Ishikawa (cell line): ENCODE measurements around the gene PDGFC.

ENCODE experiments used
- CEBPB ChIP-seq: IDR thresholded peaks from 2 replicates; pipeline ENCODE4 v1.6.1; 2012
- CREB1 ChIP-seq: IDR thresholded peaks from 2 replicates; pipeline ENCODE4 v1.6.1; 2012; ENCODE audit warnings: low read depth
- EGR1 ChIP-seq: IDR thresholded peaks from 2 replicates; pipeline ENCODE4 v1.6.1; 2012
- EP300 ChIP-seq: IDR thresholded peaks from 2 replicates; pipeline ENCODE4 v1.6.1; 2012; ENCODE audit warnings: borderline replicate concordance
- FOXM1 ChIP-seq: IDR thresholded peaks from 2 replicates; pipeline ENCODE4 v1.6.1; 2012; ENCODE audit warnings: low read depth, borderline replicate concordance
- MAX ChIP-seq: IDR thresholded peaks from 2 replicates; pipeline ENCODE4 v1.6.1; 2012
- NFIC ChIP-seq: IDR thresholded peaks from 2 replicates; pipeline ENCODE4 v1.6.1; 2012
- RAD21 ChIP-seq: IDR thresholded peaks from 2 replicates; pipeline ENCODE4 v1.6.1; 2012; ENCODE audit warnings: low read depth
- TAF1 ChIP-seq: IDR thresholded peaks from 2 replicates; pipeline ENCODE4 v1.6.1; 2012; ENCODE audit warnings: low read depth, mild to moderate bottlenecking
- TCF12 ChIP-seq: IDR thresholded peaks from 2 replicates; pipeline ENCODE4 v1.6.1; 2012; ENCODE audit warnings: low read depth
- TEAD4 ChIP-seq: IDR thresholded peaks from 2 replicates; pipeline ENCODE4 v1.6.1; 2012
- YY1 ChIP-seq: IDR thresholded peaks from 2 replicates; pipeline ENCODE4 v1.6.1; 2012; ENCODE audit warnings: low read depth
- ZBTB7A ChIP-seq: IDR thresholded peaks from 2 replicates; pipeline ENCODE4 v1.6.1; 2012; ENCODE audit warnings: low read depth
- TF ChIP-seq, protein P1 (sequence below): IDR thresholded peaks from 2 replicates; pipeline ENCODE4 v1.6.1; 2012
- TF ChIP-seq, protein P2 (sequence below): IDR thresholded peaks from 2 replicates; pipeline ENCODE4 v1.6.1; 2012; ENCODE audit warnings: low read depth, mild to moderate bottlenecking

The PDGFC gene

GRCh38 chr4:156711193-156711590 lies 260.4 kb downstream of the PDGFC start:
- TF ChIP-seq NFIC (no peak), TAF1 (no peak), CREB1 (no peak), FOXM1 (no peak), MAX (no peak), EP300 (no peak), TCF12 (no peak), TEAD4 (no peak), EGR1 (no peak), ZBTB7A (no peak), YY1 (no peak), RAD21 (no peak), CEBPB (no peak)
- TF ChIP-seq, protein P1, sequence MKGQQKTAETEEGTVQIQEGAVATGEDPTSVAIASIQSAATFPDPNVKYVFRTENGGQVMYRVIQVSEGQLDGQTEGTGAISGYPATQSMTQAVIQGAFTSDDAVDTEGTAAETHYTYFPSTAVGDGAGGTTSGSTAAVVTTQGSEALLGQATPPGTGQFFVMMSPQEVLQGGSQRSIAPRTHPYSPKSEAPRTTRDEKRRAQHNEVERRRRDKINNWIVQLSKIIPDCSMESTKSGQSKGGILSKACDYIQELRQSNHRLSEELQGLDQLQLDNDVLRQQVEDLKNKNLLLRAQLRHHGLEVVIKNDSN: no peak
- TF ChIP-seq, protein P2, sequence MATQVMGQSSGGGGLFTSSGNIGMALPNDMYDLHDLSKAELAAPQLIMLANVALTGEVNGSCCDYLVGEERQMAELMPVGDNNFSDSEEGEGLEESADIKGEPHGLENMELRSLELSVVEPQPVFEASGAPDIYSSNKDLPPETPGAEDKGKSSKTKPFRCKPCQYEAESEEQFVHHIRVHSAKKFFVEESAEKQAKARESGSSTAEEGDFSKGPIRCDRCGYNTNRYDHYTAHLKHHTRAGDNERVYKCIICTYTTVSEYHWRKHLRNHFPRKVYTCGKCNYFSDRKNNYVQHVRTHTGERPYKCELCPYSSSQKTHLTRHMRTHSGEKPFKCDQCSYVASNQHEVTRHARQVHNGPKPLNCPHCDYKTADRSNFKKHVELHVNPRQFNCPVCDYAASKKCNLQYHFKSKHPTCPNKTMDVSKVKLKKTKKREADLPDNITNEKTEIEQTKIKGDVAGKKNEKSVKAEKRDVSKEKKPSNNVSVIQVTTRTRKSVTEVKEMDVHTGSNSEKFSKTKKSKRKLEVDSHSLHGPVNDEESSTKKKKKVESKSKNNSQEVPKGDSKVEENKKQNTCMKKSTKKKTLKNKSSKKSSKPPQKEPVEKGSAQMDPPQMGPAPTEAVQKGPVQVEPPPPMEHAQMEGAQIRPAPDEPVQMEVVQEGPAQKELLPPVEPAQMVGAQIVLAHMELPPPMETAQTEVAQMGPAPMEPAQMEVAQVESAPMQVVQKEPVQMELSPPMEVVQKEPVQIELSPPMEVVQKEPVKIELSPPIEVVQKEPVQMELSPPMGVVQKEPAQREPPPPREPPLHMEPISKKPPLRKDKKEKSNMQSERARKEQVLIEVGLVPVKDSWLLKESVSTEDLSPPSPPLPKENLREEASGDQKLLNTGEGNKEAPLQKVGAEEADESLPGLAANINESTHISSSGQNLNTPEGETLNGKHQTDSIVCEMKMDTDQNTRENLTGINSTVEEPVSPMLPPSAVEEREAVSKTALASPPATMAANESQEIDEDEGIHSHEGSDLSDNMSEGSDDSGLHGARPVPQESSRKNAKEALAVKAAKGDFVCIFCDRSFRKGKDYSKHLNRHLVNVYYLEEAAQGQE: no peak
